Measurements from ENCODE around the gene USP51. TPM values are rescaled to one million over a fixed set of nuclear protein-coding genes. Genes with fewer than 3 reads are reported as not detected.
"Not testable (repeated sequence)": the region's sequence is repeated elsewhere in the genome, so short reads cannot be mapped to it uniquely, and the experiment has no call there.

The USP51 gene
- polyA plus RNA-seq, 1 donor from 2014 or later: 0.45 TPM

GRCh38 chrX:55443468-55443867 lies 46.2 kb downstream of the USP51 start:
- not testable (repeated sequence) for H3K27ac Mint-ChIP-seq, H3K4me3 Mint-ChIP-seq, H3K9me3 Mint-ChIP-seq, H3K36me3 Mint-ChIP-seq, H3K4me1 Mint-ChIP-seq
- peaks cover 13% of the 10 kb centered on the region for H3K27me3 Mint-ChIP-seq

Other genes with a start within 250 kb of the USP51 start
- gene PAGE3, start 224.9 kb downstream of the USP51 start, polyA plus RNA-seq: not detected
- 18.2 TPM for gene MAGEH1, start 37.7 kb downstream of the USP51 start, polyA plus RNA-seq
- not detected for gene FOXR2, start 133.6 kb upstream of the USP51 start, polyA plus RNA-seq
- gene RRAGB, start 227.9 kb upstream of the USP51 start, polyA plus RNA-seq: 16.0 TPM